ENCODE measurements around the gene ARHGEF4.

The ARHGEF4 gene

GRCh38 chr2:130834931-130835765, 1.6 kb upstream of the ARHGEF4 start:
- no peak for DNase-seq (ENCODE audit: low spot score)

- DNase-seq (ENCODE audit: low spot score): no peak
Measured at GRCh38 chr2:130835766-130836015, 1.0 kb upstream of the ARHGEF4 start.

- DNase-seq (ENCODE audit: low spot score): no peak
Measured at GRCh38 chr2:130837175-130837810, 579 bp downstream of the ARHGEF4 start.

GRCh38 chr2:130837811-130838565, 1.3 kb downstream of the ARHGEF4 start:
- DNase-seq (ENCODE audit: low spot score): no peak

- no peak for DNase-seq (ENCODE audit: low spot score)
Measured at GRCh38 chr2:130839011-130839780, 2.5 kb downstream of the ARHGEF4 start.

GRCh38 chr2:130840506-130840905, 3.8 kb downstream of the ARHGEF4 start:
- DNase-seq (ENCODE audit: low spot score): no peak

- no peak for DNase-seq (ENCODE audit: low spot score)
Measured at GRCh38 chr2:130841741-130842365, 5.1 kb downstream of the ARHGEF4 start.

GRCh38 chr2:130842770-130843169, 6.1 kb downstream of the ARHGEF4 start:
- no peak for DNase-seq (ENCODE audit: low spot score)

- no peak for DNase-seq (ENCODE audit: low spot score)
Measured at GRCh38 chr2:130843321-130843985, 6.7 kb downstream of the ARHGEF4 start.

GRCh38 chr2:130844161-130844560, 7.4 kb downstream of the ARHGEF4 start:
- no peak for DNase-seq (ENCODE audit: low spot score)

- no peak for DNase-seq (ENCODE audit: low spot score)
Measured at GRCh38 chr2:130845505-130846085, 8.9 kb downstream of the ARHGEF4 start.

- DNase-seq (ENCODE audit: low spot score): no peak
Measured at GRCh38 chr2:130846233-130846632, 9.5 kb downstream of the ARHGEF4 start.

- no peak for DNase-seq (ENCODE audit: low spot score)
Measured at GRCh38 chr2:130846686-130847375, 10.1 kb downstream of the ARHGEF4 start.

- no peak for DNase-seq (ENCODE audit: low spot score)
Measured at GRCh38 chr2:130847776-130848525, 11.2 kb downstream of the ARHGEF4 start.

- DNase-seq (ENCODE audit: low spot score): no peak
Measured at GRCh38 chr2:130848526-130849210, 12.0 kb downstream of the ARHGEF4 start.

- no peak for DNase-seq (ENCODE audit: low spot score)
Measured at GRCh38 chr2:130849896-130850787, 13.4 kb downstream of the ARHGEF4 start.

GRCh38 chr2:130850788-130851623, 14.3 kb downstream of the ARHGEF4 start:
- DNase-seq (ENCODE audit: low spot score): no peak

Measured in LoVo (cell line).